Trophoblast cell (in vitro differentiated cells and primary cell): ENCODE results near the gene UGT2B15.

Experiments used
- DNase-seq, 2 donors: peaks; one replicate each; pipeline ENCODE4 v3.0.0-alpha.2; 2016
- H2AFZ ChIP-seq: 2 replicates; pipeline ENCODE4 v1.6.1; 2013; ENCODE audit warnings: low read length, moderate library complexity, mild to moderate bottlenecking; ENCODE audit not compliant: insufficient read depth, poor library complexity
- H2AK5ac ChIP-seq: 2 replicates; pipeline ENCODE4 v1.6.1; 2013; ENCODE audit warnings: mild to moderate bottlenecking, low read length
- H2BK120ac ChIP-seq: 2 replicates; pipeline ENCODE4 v1.6.1; 2013; ENCODE audit warnings: low read length, mild to moderate bottlenecking, moderate library complexity; ENCODE audit not compliant: insufficient read depth, poor library complexity
- H2BK12ac ChIP-seq: 2 replicates; pipeline ENCODE4 v1.6.1; 2013; ENCODE audit warnings: mild to moderate bottlenecking, low read length, moderate library complexity
- H2BK5ac ChIP-seq: 2 replicates; pipeline ENCODE4 v1.6.1; 2013; ENCODE audit warnings: low read length, low read depth, moderate library complexity, mild to moderate bottlenecking; ENCODE audit not compliant: poor library complexity
- H3K14ac ChIP-seq: 2 replicates; pipeline ENCODE4 v1.6.1; 2013; ENCODE audit warnings: mild to moderate bottlenecking, low read length
- H3K18ac ChIP-seq: 2 replicates; pipeline ENCODE4 v1.6.1; 2013; ENCODE audit warnings: mild to moderate bottlenecking, low read length
- H3K23ac ChIP-seq: 2 replicates; pipeline ENCODE4 v1.6.1; 2013; ENCODE audit warnings: low read length
- H3K27ac ChIP-seq: 2 replicates; pipeline ENCODE4 v1.5.1; 2013; ENCODE audit warnings: low read depth, mild to moderate bottlenecking, inconsistent platforms, low read length, moderate library complexity
- H3K27me3 ChIP-seq: 2 replicates; pipeline ENCODE4 v1.6.1; 2013; ENCODE audit warnings: inconsistent platforms, mild to moderate bottlenecking, low read length, moderate library complexity; ENCODE audit not compliant: insufficient read depth
- H3K36me3 ChIP-seq, 2 experiments: 1 replicate in 1 of 2; 2 replicates in 1 of 2; pipeline ENCODE4 v1.6.1; 2013; ENCODE audit warnings: low read length in 2 of 2, mild to moderate bottlenecking in 2 of 2, moderate library complexity in 1 of 2; ENCODE audit not compliant: insufficient read depth in 2 of 2, control insufficient read depth in 1 of 2
- H3K4ac ChIP-seq: 2 replicates; pipeline ENCODE4 v1.6.1; 2013; ENCODE audit warnings: low read depth, mild to moderate bottlenecking, low read length, moderate library complexity
- H3K4me1 ChIP-seq, 2 experiments: 1 replicate in 1 of 2; 2 replicates in 1 of 2; pipeline ENCODE4 v1.6.1; 2013; ENCODE audit warnings: low read length in 2 of 2, mild to moderate bottlenecking in 2 of 2, moderate library complexity in 1 of 2; ENCODE audit not compliant: insufficient read depth in 2 of 2, control insufficient read depth in 1 of 2
- H3K4me2 ChIP-seq: 2 replicates; pipeline ENCODE4 v1.6.1; 2013; ENCODE audit warnings: inconsistent platforms, mild to moderate bottlenecking, low read length, moderate library complexity
- H3K4me3 ChIP-seq: 2 replicates; pipeline ENCODE4 v1.5.1; 2013; ENCODE audit warnings: mild to moderate bottlenecking, low read depth, low read length, inconsistent platforms
- H3K79me1 ChIP-seq: one replicate; pipeline ENCODE4 v1.6.1; 2013; ENCODE audit warnings: low read length
- H3K79me2 ChIP-seq: 2 replicates; pipeline ENCODE4 v1.6.1; 2013; ENCODE audit warnings: low read length, mild to moderate bottlenecking; ENCODE audit not compliant: control insufficient read depth, insufficient read depth, poor library complexity
- H3K9ac ChIP-seq: 2 replicates; pipeline ENCODE4 v1.6.1; 2013; ENCODE audit warnings: mild to moderate bottlenecking, low read length
- H3K9me3 ChIP-seq: 2 replicates; pipeline ENCODE4 v1.6.1; 2013; ENCODE audit warnings: low read depth, mild to moderate bottlenecking, control low read depth, inconsistent platforms, low read length; ENCODE audit not compliant: insufficient read depth
- H4K12ac ChIP-seq: 2 replicates; pipeline ENCODE4 v1.6.1; 2013; ENCODE audit warnings: low read depth, mild to moderate bottlenecking, low read length, moderate library complexity
- H4K8ac ChIP-seq: 2 replicates; pipeline ENCODE4 v1.6.1; 2013; ENCODE audit warnings: low read depth, mild to moderate bottlenecking, low read length, moderate library complexity
- H4K91ac ChIP-seq: one replicate; pipeline ENCODE4 v1.6.1; 2013; ENCODE audit warnings: low read depth, mild to moderate bottlenecking, low read length, moderate library complexity
- WGBS: extraction: QIAGEN DNeasy Blood & Tissue Kit; methylation state at CpG from one replicate; pipeline ENCODE4 v1.1.7; 2013; ENCODE audit warnings: missing lambda C conversion rate; ENCODE audit not compliant: insufficient read length, insufficient coverage; ENCODE audit errors: extremely low coverage; 5-methylcytosine and 5-hydroxymethylcytosine counted together

Gene UGT2B15

GRCh38 chr4:68700152-68700551 is 29.7 kb upstream of the UGT2B15 start:
- no peak overlapping the region for H3K4me2 ChIP-seq
- no peak overlapping the region for H3K4me3 ChIP-seq
- H3K23ac ChIP-seq = no peak overlapping the region
- DNase-seq = no peak
- H3K4me1 ChIP-seq = no peaks in the 10 kb centered on the region
- WGBS = no CpG with 5 or more reads among the region's 3 CpGs
- H2BK5ac ChIP-seq = no peak overlapping the region
- H2AFZ ChIP-seq = no peak overlapping the region
- no peak overlapping the region for H3K27ac ChIP-seq
- no peak overlapping the region for H2BK120ac ChIP-seq
- no peaks in the 10 kb centered on the region for H3K79me2 ChIP-seq
- no peak overlapping the region for H4K12ac ChIP-seq
- H3K18ac ChIP-seq = no peak overlapping the region
- no peak overlapping the region for H3K4ac ChIP-seq
- no peak overlapping the region for H2AK5ac ChIP-seq
- no peaks in the 10 kb centered on the region for H3K9me3 ChIP-seq
- H3K79me1 ChIP-seq = peaks cover 1% of the 10 kb centered on the region
- H3K14ac ChIP-seq = no peak overlapping the region
- no peak overlapping the region for H3K9ac ChIP-seq
- H4K8ac ChIP-seq = no peak overlapping the region
- H2BK12ac ChIP-seq = no peak overlapping the region
- no peaks in the 10 kb centered on the region for H3K36me3 ChIP-seq
- no peak overlapping the region for H4K91ac ChIP-seq
- no peaks in the 10 kb centered on the region for H3K27me3 ChIP-seq

GRCh38 chr4:68693325-68694075 is 23.0 kb upstream of the UGT2B15 start:
- Histone ChIP-seq H3K27ac (no peak overlapping the region), H3K36me3 (no peaks in the 10 kb centered on the region), H3K4ac (no peak overlapping the region), H2AK5ac (no peak overlapping the region), H2BK5ac (no peak overlapping the region), H3K9me3 (no peaks in the 10 kb centered on the region), H4K12ac (no peak overlapping the region), H2BK12ac (no peak overlapping the region), H2BK120ac (no peak overlapping the region), H3K4me3 (no peak overlapping the region), H3K23ac (no peak overlapping the region), H3K79me2 (no peaks in the 10 kb centered on the region), H2AFZ (no peak overlapping the region), H3K18ac (no peak overlapping the region), H3K14ac (no peak overlapping the region), H4K8ac (no peak overlapping the region), H3K79me1 (no peaks in the 10 kb centered on the region), H3K4me1 (no peaks in the 10 kb centered on the region), H3K27me3 (no peaks in the 10 kb centered on the region), H3K4me2 (no peak overlapping the region), H3K9ac (no peak overlapping the region), H4K91ac (no peak overlapping the region)
- no peak for DNase-seq
- WGBS = no CpG with 5 or more reads among the region's 9 CpGs

DNA sequence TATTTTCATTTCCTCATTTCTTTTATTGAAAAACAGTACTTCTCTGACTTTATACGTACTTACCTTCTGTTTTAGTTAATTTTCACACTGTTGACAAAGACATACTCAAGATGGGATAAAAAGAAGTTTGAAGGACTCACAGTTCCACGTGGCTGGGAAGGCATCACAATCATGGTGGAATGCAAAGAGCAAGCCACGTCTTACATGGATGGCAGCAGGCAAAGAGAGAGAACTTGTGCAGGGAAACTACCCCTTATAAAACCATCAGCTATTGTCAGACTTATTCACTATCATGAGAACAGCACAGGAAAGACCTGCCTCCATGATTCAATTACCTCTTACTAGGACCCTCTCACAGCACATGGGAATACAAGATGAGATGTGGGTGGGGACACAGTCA is 20.7 kb upstream of the UGT2B15 start:
- no peaks in the 10 kb centered on the region for H3K27me3 ChIP-seq
- no peak overlapping the region for H4K12ac ChIP-seq
- H2BK5ac ChIP-seq = no peak overlapping the region
- no peak overlapping the region for H3K4me2 ChIP-seq
- H4K8ac ChIP-seq = no peak overlapping the region
- no peaks in the 10 kb centered on the region for H3K4me1 ChIP-seq
- H2AK5ac ChIP-seq = no peak overlapping the region
- no peak overlapping the region for H2BK120ac ChIP-seq
- H3K36me3 ChIP-seq = no peaks in the 10 kb centered on the region
- H3K4me3 ChIP-seq = no peak overlapping the region
- DNase-seq = no peak
- H3K79me2 ChIP-seq = no peaks in the 10 kb centered on the region
- no peaks in the 10 kb centered on the region for H3K9me3 ChIP-seq
- H3K18ac ChIP-seq = no peak overlapping the region
- no peak overlapping the region for H2BK12ac ChIP-seq
- no peaks in the 10 kb centered on the region for H3K79me1 ChIP-seq
- H3K9ac ChIP-seq = no peak overlapping the region
- H3K14ac ChIP-seq = no peak overlapping the region
- H3K23ac ChIP-seq = no peak overlapping the region
- no peak overlapping the region for H3K4ac ChIP-seq
- no peak overlapping the region for H4K91ac ChIP-seq
- no peak overlapping the region for H3K27ac ChIP-seq
- WGBS = no CpG with 5 or more reads among the region's 3 CpGs
- no peak overlapping the region for H2AFZ ChIP-seq

GRCh38 chr4:68683034-68683433 is 12.6 kb upstream of the UGT2B15 start:
- Histone ChIP-seq H3K79me2 (no peaks in the 10 kb centered on the region), H4K12ac (no peak overlapping the region), H3K4me3 (no peak overlapping the region), H3K9me3 (peaks cover 5% of the 10 kb centered on the region), H3K27me3 (no peaks in the 10 kb centered on the region), H2BK120ac (no peak overlapping the region), H3K79me1 (no peaks in the 10 kb centered on the region), H3K36me3 (no peaks in the 10 kb centered on the region), H3K4me2 (no peak overlapping the region), H4K8ac (no peak overlapping the region), H3K23ac (no peak overlapping the region), H3K14ac (no peak overlapping the region), H2BK12ac (no peak overlapping the region), H3K18ac (no peak overlapping the region), H3K4ac (no peak overlapping the region), H4K91ac (no peak overlapping the region), H3K9ac (no peak overlapping the region), H3K4me1 (no peaks in the 10 kb centered on the region), H2AFZ (no peak overlapping the region), H2BK5ac (no peak overlapping the region), H2AK5ac (no peak overlapping the region), H3K27ac (no peak overlapping the region)
- no peak for DNase-seq
- no CpG with 5 or more reads among the region's 5 CpGs for WGBS
